ENCODE data around the gene MTPN.
A peak's percentile ranks its signal among the peaks of the same experiment; 100 is the strongest.

The MTPN gene

DNA sequence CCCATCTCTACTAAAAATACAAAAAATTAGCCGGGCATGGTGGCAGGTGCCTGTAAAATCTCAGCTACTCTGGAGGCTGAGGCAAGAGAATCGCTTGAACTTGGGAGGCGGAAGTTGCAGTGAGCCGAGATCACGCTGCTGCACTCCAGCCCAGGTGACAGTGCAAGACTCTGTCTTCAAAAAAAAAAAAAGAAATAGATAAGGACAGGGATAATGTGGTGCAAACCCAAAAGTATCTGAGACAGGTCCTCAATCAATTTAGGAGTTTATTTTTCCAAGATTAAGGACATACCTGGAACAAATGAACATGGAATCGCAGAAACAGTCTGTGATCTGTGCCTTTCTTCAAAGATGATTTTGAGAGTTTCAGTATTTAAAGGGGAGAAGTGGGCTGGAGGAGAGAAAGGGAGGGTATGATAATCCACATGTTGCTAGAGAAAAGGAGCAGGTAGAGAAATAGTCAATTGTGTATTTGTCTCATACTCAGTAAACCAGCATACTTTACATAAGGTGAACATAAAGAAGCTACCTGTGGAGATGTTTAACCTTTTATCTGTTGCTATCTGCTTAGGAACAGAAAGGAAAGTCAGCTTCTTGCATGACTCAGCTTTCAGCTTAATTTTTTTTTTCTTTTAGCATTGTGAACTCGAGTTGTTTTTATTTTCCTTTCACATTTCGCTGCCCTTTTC is 4.9 kb upstream of the MTPN start:
- no peak for DNase-seq

DNA sequence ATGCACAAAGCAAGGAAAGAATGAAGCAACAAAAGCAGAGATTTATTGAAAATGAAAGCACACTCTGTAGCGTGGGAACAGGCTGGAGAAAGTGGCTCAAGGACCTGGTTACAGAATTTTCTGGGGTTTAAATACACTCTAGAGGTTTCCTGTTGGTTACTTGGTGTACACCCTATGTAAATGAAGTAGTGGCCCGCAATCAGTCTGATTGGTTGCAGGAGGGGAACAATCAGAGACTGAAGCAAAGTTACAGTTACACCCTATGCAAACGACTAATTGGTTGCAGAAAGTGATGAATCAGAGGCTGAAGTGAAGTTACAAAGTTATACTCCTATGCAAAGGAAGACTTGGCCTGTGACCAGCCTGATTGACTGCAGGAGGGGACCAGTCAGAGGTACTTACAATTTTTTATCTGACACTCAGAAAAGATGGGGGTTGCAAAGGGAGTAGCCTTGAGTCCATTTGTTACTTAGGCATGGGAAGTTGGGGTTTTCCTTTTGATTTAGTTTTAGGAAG is 3.6 kb upstream of the MTPN start:
- peak; percentile 71 for DNase-seq

DNA sequence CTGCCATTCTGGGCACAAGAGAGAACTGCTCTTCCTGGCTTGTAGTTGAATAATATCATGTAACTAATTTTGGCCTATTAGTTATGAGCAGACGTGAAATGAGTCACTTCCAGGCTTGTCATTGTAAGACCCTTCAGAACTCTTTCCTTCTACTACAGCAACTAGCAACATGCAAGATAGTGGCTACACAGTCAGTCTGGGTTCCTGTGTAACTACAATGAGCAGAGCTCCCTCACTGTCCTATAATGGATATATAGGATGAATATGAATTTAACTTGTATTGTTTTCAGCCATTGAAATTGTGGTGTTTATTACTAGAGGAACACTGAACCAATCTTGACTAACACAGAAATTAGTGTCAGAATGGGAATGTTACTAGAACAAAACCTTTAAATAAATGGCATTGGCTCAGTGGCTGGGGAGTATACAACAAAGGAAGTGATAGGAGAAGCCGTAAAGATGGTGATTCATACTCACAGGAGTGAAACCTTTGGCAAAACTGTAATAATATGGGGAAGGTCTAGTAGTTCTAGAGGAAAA is 2.9 kb upstream of the MTPN start:
- DNase-seq = no peak

DNA sequence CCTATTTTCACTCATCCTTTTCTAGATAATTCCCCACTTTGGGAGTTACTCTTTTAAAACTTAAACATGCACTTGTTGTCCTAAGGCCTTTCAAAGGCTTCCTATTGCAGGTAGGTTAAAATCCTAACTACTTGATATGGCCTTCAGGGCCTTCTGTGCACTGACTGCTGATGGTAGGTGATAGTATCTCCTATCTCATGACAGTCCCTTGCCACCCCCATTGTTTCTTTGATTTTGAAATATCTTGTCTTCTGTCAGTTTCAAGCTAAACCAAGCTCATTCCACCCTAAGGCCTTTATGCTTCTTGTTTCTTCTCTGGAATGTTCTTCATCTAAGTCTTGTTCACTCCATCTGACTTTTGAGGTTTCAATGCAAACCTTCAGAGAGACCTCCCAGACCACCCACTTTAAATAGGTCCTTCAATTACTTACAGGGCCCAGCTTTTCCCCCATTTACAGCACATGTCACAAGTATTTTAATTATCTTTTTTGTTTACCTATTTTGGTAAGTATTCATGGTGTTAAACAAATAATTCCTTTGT is 2.4 kb upstream of the MTPN start:
- no peak for DNase-seq

DNA sequence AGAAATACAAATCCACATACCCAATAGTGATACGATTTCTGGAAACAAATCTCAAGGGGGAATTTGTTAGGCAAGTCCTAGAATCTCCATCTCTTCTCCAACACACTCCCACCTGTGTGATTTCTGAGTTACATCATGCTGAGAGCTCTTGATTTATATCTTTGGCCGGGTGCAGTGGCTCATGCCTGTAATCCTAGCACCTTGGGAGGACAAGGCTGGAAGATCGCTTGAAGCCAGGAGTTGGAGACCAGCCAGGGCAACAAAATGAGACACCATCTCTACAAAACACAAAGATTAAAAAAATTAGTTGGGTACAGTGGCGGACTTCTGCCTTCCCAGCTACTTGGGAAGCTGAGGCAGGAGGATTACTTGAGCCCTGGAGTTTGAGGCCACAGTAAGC is 1.5 kb upstream of the MTPN start:
- no peak for DNase-seq

DNA sequence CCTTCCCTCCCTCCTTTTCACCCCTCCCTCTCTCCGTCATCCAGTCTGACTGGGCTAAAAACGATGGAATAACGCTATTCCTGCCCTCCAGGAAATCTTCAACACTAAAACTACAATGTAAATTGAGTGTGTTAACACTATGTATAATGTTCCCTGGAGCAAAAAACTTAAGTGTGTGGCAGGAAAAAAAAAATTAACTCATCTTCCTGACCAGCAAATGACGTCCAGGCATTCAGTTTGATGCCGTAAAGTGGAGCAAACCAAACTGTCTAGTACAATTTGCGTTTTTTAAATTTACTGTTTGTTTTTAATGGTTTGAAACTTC is 545 bp upstream of the MTPN start:
- no peak for DNase-seq

DNA sequence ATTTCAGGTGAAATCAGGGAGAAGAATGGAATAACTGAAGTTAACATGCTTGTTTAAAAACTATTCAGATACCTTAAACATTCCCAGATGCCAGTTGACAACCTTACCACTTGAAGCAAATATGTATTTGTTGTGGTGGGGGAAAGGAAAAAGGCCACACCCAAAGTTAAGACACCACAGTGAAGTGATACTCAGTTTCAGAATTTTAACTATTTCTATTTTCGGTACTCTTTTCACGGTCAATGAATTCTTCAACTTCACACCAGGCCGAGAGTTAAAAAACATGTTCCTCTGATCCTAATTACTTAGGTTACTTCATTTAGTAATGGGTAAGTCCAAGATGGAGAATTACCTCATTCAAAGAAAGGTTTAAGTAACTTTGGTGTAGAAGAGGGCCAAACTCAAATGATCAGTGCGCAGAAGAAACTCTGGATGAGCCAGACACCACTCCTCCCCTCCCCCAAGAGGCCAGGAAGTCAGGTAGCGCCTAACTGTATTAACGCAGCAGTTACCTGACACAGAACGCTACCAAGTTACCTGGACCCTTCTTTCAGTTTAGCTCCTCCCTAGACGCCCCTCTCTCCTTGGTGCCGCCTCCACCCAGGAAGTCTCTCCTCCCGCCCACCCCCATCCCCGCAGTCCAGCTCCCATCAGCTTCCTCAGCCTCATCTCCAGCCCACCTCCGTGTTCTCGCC is 700 bp downstream of the MTPN start:
- no peak for DNase-seq

DNA sequence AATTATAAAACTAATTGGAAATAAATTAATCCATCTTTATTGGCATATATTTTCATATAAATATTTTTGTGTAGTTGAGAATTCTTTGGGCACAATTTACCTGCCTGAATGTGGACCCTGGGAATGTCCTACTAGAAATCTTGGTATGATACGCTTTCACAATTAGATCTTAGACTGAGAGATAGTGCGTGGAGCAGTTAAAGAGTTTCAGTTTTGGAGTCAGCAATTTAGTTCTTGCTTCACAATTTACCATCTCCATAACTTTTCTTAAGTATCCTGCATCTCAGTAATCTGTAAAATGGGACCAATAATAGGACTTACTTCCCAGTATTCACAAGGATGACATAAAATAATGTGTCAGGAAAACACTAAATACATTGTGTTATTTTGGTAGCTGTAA is 2.0 kb downstream of the MTPN start:
- DNase-seq = no peak

DNA sequence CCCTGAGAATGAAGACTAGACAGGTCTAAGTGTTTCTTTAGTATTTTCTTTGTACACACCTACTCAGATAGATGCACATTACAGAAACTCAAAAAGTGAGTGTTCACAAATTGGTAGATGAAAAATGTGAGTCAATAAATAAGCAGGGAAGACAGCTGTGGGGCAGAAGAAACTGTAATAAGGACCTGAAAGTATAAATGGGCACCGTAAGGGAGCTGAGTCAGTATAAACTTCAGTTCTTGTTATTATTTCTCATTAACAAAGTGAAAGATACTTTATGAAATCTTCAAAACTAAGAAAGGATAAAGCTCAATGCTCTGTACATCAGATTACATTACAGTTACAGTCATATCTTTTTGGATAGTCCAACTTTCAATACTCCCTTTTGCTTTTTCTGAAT is 2.5 kb downstream of the MTPN start:
- DNase-seq = no peak

DNA sequence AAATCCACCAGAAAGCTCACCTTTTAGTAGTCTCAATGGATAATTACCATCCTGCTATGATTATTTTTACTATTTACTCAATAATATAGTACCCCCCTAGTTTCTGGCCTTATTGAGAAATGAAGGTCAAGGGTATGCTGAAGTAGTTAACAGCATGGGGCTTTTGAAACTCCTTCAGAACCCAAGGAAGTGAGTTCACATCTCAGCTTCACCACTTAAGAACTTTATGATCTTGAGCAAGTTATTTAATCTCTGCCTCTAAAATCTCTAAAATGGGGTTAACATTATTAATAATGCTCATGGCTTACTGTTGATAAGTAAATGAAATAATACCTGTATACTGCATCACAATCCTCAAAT is 5.8 kb downstream of the MTPN start:
- no peak for DNase-seq

DNA sequence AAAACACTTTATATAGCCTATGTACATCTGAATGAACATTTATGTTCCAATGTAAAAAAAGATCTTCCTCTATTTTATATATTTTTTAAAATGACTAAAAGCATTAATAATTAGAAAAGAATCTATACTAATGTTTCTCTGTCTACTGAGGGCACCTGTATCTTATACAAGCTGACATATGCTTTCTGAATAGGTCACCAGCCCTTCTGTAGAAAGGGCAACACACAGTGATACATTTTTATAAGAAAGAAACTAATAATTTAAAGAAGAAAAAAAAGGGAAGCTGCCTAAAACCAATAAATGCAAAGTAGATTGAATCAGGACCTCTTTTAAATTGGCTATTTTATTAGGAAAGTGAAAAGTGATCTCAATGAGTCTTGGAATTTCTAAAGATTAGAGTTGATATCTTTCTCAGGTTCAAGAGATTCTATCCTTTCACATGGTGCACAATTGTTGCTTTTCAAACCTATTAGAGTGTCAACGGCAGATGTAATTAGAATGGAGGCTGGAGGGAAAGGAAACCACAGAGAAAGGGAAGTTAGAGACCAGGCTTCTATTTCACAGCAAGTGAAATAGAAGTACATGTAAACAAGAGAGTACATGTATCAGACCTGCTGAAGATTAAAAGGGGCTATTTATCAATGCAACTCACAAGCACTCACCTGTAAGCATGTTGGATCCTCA is 6.3 kb downstream of the MTPN start:
- no peak for DNase-seq

DNA sequence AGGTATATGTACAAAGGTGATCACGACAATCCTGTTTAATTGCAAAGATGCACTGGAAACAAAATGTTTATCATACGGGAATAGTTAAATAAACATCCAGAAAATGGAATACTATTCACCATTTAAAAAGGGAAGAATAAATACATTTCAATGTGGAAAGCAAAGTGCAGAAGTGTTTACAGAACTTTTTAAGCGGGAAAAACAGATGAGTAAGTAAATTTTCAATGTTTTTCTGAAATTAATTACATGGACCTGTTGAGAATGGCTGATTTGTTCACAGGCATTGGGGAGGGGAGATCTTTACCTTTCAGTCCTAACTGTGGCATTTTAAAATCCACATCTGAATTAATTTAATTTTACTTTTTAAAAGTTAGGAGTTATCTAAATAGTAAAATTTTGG is 7.1 kb downstream of the MTPN start:
- no peak for DNase-seq

DNA sequence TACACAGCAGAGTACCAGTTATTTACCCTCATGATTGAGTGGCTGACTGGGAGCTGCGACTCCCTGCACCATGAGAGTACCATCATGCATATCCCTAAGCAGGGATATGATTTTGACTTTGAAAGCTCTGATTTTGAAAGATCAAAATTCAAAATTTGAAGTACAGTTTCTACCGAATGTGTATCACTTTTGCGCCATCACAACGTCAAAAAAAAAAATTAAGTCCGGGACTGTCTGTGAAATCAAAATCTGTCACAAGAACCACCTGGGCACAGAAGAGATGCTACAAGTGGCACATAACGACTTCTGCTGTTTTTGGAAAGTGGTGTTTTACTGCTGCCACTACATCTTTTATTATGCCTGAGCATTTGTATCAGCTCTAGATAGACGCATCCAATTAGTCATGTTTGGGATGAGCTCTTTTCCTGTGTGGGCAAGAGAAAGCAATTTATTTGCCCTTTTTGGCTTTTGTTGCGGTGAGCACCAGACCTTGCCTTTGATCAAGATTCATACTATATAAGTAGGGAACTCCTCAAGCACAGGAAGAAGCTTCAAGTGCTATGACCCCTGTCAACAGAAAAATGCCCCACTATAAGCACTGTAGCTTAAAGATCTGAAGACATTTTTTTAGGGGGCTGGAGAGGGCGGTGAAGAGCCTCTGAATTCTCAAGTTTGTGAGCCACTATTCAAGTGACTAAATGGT is 10.7 kb downstream of the MTPN start:
- no peak for DNase-seq

DNA sequence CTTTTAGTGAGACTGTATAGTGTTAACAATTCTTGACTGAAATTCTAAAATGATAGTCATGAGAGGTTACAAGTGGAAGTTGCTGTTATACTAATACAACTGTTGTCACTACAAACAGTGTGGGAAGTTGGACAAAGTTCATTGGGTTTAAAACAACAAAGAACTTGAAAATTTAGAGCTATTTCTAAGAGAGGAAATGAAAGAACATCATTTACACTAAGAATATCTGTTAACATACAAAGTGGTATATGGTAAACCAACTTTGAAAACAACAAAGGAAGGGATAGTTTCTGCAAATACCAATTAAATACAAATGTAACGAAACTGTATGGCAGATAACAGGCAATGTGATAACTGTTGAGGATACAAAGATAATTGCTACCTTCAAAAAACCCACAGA is 11.6 kb downstream of the MTPN start:
- DNase-seq = no peak

DNA sequence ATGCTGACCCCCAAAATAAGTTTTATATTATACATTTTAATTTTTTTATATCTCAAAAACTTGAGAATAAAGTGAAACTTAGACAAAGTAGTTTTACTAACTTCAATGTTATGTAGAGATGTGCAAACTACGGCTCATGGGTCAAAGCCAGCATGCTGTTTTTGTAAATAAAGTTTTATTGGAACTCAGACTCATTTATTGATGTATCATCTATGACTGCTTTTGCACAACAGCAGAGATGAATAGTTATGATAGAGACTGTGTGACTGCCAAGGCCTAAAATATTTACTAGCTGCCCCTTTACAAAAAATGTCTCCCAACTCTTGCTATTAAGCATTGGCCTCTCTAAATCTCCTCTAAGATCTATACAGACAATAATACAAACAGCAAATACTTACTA is 12.4 kb downstream of the MTPN start:
- DNase-seq = no peak

DNA sequence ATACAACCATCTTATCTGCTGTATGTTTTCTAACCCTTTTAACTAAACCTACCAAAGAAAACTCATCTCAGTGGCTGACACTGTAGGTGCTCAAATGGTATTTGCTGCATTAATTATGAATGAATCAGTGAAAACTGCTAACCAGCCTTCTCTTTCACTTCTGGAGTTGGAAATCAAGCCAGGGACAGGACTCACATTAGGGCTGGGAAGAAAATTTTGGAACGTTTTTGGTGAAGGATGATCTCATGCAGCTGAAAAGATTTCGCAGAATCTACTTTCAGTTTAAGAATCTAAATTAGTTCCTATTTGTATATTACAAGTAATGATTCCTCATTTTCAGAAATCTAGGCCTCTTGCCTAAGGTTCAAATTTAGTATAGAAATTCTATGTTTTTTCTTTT is 12.9 kb downstream of the MTPN start:
- no peak for DNase-seq

DNA sequence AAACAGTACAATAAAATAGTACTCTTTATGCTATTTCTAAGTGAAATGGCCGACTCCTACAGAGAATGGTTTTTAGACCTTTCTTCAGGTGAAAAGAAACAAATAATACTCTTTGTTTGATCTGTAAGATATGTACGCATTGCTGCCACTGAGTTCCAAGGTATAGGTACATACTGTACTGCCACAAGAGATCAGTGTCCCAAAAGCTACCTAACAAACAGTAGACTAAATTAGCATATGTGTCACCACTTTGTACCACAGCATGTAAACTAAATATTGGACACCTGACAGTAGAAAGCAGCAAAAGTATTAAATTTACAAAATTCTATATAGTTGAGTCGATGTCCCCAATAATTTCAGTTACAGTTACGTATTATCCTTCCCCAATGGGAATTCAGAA is 14.4 kb downstream of the MTPN start:
- DNase-seq = no peak

DNA sequence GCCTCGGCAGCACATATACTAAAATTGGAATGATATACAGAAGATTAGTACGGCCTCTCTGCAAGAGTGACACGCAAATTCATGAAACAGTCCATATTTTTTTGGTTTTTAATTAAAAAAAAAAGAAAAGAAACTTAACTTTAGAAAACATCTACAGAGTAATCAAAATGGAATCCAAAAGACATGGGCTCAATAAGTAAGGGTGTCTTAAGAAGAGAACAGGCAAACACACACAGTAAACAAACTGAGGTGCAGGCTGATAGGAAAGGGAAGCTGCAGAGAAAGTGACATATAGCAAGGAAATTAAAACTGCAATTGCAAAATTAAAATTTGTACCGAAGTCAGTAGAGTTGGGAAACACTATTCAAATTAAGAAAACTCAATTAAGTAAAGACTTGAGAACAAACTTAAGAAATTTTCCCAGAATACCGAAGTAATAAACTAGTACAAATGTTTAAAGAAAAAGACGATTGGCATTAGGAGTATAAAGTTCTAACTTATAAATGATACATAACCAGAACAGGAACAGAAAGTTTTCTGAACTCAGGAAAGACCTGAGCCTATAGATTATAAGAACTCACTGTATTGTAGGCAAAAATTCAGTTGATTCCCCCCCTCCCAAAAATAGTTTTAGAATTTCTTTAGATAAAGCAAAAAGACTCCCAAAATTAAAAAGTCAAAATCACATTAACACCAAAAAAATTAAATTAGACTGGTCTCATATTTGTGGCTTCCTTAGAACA is 16.3 kb downstream of the MTPN start:
- no peak for DNase-seq

DNA sequence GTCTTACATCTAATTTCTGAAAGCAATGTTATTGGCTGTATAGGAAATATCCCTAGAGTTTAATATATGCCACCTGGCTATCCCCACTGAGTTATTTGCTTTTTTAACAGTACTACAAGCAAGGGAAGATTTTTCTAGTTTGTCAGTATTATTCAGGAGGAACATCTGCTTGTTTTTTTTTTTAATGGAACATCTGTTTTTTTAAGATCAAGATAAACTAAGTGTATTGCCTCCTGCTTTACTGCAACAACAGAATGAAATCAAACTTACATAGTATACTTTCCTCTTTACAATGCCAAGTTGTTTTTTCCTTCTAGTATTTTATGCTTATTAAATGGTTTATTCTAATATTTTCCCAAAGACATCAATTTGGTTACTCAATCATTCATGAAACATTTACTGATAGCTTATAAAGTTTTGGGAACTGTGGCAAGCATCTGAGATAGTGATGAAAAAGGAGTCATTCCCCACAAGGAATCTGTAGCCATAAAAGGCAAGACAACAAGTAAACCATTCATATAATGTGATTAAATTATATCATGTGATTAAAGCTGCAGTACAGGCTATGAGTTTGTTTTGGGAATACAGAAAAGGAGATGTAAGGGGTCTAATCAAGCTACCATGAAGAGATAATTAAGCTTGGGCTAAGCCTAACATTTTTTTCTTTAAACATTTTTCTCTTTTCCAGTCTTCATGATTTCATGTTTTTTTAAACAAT is 17.4 kb downstream of the MTPN start:
- no peak for DNase-seq

DNA sequence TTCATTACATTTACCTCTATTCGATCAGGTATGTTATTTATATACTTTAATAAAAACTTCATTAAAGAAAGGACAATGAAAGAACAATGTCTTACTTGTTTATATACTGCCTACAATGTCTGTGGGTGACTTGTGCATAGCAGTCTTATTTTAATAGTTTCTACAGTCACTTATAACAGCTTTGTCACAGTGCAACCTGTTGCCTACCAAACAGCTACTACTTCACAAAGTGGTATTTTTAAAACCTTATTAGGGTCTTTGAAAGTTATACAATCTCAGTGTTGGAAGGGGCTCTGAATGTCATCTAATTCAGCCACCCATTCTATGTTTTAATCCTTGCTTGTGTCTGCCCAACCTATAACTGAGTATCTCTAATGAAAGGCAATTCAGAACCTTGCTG is 19.0 kb downstream of the MTPN start:
- no peak for DNase-seq

DNA sequence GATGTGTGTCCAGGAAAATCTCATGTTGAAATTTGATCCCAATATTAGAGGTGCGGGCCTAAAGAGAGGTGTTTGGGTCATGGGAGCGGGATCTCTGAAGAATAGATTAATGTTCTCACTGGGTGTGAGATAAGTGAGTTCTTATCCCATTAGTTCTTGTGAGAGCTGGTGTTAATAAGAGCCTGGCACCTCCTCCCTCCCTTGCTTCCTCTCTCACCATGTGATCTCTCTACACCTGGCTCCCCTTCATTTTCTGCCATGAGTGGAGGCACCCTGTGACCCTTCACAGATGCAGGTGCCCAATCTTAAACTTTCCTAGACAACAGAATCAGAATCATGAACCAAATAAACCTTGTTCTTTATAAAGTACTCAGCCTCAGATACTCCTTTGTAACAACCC is 19.5 kb downstream of the MTPN start:
- no peak for DNase-seq

DNA sequence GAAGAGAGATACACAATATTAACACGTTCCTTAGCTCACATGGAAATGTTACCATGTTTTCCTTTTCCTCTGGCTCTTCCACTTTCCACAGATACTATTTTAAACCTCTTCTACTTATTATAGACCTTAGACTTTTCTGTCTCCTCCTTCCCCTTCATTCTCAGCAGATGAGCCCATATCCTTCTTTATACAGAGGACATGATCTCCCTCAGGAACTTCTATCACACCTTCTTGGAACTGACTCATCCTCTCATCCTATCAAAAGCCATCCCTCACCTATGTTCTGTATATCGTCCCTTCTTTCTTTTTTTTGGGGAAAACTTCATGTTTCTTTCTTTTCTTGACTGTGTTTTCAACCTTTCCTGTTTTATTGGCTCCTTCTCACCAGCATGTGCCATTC is 20.8 kb downstream of the MTPN start:
- DNase-seq = no peak

Measured in amniotic stem cell (primary cell).